HepG2 (cell line): Measurements from ENCODE around the gene CBL. TPM values are rescaled to one million over a fixed set of nuclear protein-coding genes. Genes with fewer than 3 reads are reported as not detected.

ENCODE experiments used
- ATAC-seq: fragments of 200-7000 bp; cut with Tn5 transposase; 3 replicates; pipeline ENCODE4 v1.9.1; 2020; ENCODE audit warnings: mild to moderate bottlenecking, moderate library complexity
- BruUV-seq: library from RNA; stranded (reverse); fragments of 400-500 nt; replicated peaks from 2 replicates; lab custom pipeline; 2021; lab: Mats Ljungman, UMichigan
- CTCF ChIA-PET: fragments of 300-600 bp; formaldehyde crosslinking; extraction: SDS; loops from one replicate; lab custom pipeline; 2021; ENCODE audit warnings: low total read pairs, inconsistent platforms, low intra/inter-chr PET ratio; lab: Yijun Ruan, JAX
- POLR2A ChIA-PET: fragments of 350-600 bp; sonication (Branson Sonifier 250); formaldehyde crosslinking; loops from one replicate; lab custom pipeline; 2020; ENCODE audit warnings: antibody characterized with exemption, inconsistent platforms; lab: Yijun Ruan, JAX
- DNase-seq: peaks from one replicate; pipeline ENCODE4 v3.0.0-alpha.2; 2015; ENCODE audit warnings: low spot score
- FAIRE-seq: peaks from 3 replicates; lab custom pipeline; 2011; peaks lifted over from hg19 to GRCh38; lab: Jason Lieb, UNC
- H2AFZ ChIP-seq: one replicate; pipeline ENCODE4 v1.6.1; 2011; ENCODE audit warnings: low read length, inconsistent platforms
- H3K27ac ChIP-seq: fragments of 300-600 bp; 3 replicates; pipeline ENCODE4 v1.8.0; 2011; ENCODE audit warnings: mixed run types, mild to moderate bottlenecking, mixed read lengths, low read length, inconsistent platforms; ENCODE audit not compliant: insufficient read depth; ENCODE audit errors: extremely low read length
- H3K27me3 ChIP-seq, 2 experiments: fragments of 200-600 bp in 1 of 2; 2 replicates in 1 of 2; 3 replicates in 1 of 2; pipeline versions ENCODE4 v1.6.0 to v1.8.0; 2011; ENCODE audit warnings: low read length in 2 of 2, mild to moderate bottlenecking in 2 of 2, moderate library complexity in 2 of 2, inconsistent platforms in 1 of 2; ENCODE audit not compliant: insufficient read depth in 2 of 2, control insufficient read depth in 1 of 2
- H3K36me3 ChIP-seq, 2 experiments: fragments of 200-600 bp in 1 of 2; replicated peaks in 1 of 2; 2 replicates in 1 of 2; 3 replicates in 1 of 2; pipeline versions ENCODE4 v1.5.1 to v1.8.0; 2011; ENCODE audit warnings: low read length in 2 of 2, inconsistent platforms in 1 of 2; ENCODE audit not compliant: insufficient read depth in 2 of 2, control insufficient read depth in 1 of 2
- H3K4me1 ChIP-seq: 2 replicates; pipeline ENCODE4 v1.5.1; 2012; ENCODE audit warnings: low read length, inconsistent platforms; ENCODE audit not compliant: insufficient read depth
- H3K4me2 ChIP-seq: 2 replicates; pipeline ENCODE4 v1.6.0; 2011; ENCODE audit warnings: low read depth, low read length, inconsistent platforms
- H3K4me3 ChIP-seq, 3 experiments: fragments of 200-600 bp in 1 of 3; sonication (generic), shearing (Covaris generic) in 1 of 3; replicated peaks in 1 of 3; 2 replicates each; pipeline ENCODE4 v1.5.1; 2011 to 2016; ENCODE audit warnings: low read length in 3 of 3, inconsistent platforms in 2 of 3, low read depth in 2 of 3, mild to moderate bottlenecking in 2 of 3, control low read depth in 1 of 3, mixed read lengths in 1 of 3; ENCODE audit not compliant: insufficient read depth in 1 of 3
- H3K79me2 ChIP-seq: one replicate; pipeline ENCODE4 v1.6.1; 2011; ENCODE audit warnings: low read length, inconsistent platforms; ENCODE audit not compliant: insufficient read depth
- H3K9ac ChIP-seq: 2 replicates; pipeline ENCODE4 v1.6.0; 2011; ENCODE audit warnings: mild to moderate bottlenecking, low read depth, low read length, inconsistent platforms; ENCODE audit not compliant: insufficient read depth
- H3K9me3 ChIP-seq: 2 replicates; pipeline ENCODE4 v1.5.1; 2012; ENCODE audit warnings: mild to moderate bottlenecking, low read length
- H4K20me1 ChIP-seq: 2 replicates; pipeline ENCODE4 v1.6.0; 2011; ENCODE audit warnings: inconsistent platforms, mild to moderate bottlenecking, low read length, moderate library complexity; ENCODE audit not compliant: insufficient read depth
- ATF7 ChIP-seq, 2 experiments: fragments of 450-650 bp in 1 of 2; sonication (generic) in 1 of 2; formaldehyde crosslinking in 1 of 2; IDR thresholded peaks; 2 replicates each; pipeline versions ENCODE4 v1.4.0 to v1.6.1; 2016 to 2020; ENCODE audit warnings: antibody characterized with exemption in 1 of 2, mild to moderate bottlenecking in 1 of 2, missing genetic modification reagents in 1 of 2
- FOSL2 ChIP-seq: sonication (generic); formaldehyde crosslinking; IDR thresholded peaks from 2 replicates; pipeline ENCODE4 v1.4.0; 2020; ENCODE audit warnings: missing genetic modification reagents
- GABPB1 ChIP-seq: IDR thresholded peaks from 2 replicates; pipeline ENCODE4 v1.6.1; 2016; ENCODE audit warnings: mild to moderate bottlenecking, missing genetic modification reagents, moderate library complexity, missing compliant biosample characterization
- HCFC1 ChIP-seq: fragments of 150-350 bp; IDR thresholded peaks from 2 replicates; pipeline ENCODE4 v1.6.1; 2014; ENCODE audit warnings: low read depth, low read length
- HNRNPK ChIP-seq: fragments of 200-400 bp; formaldehyde crosslinking; IDR thresholded peaks from 2 replicates; pipeline ENCODE4 v1.6.1; 2018; ENCODE audit warnings: low read length, low read depth, moderate library complexity, mild to moderate bottlenecking; ENCODE audit not compliant: poor library complexity, severe bottlenecking
- RBFOX2 ChIP-seq: fragments of 200-400 bp; formaldehyde crosslinking; IDR thresholded peaks from 2 replicates; pipeline ENCODE4 v1.6.1; 2017; ENCODE audit warnings: low read depth, mild to moderate bottlenecking, low read length
- RXRB ChIP-seq: IDR thresholded peaks from 2 replicates; pipeline ENCODE4 v1.6.1; 2016; ENCODE audit warnings: borderline replicate concordance, missing genetic modification reagents, missing compliant biosample characterization
- ZC3H13 ChIP-seq: sonication (generic); formaldehyde crosslinking; IDR thresholded peaks from 2 replicates; pipeline ENCODE4 v1.8.1; 2023; ENCODE audit warnings: mild to moderate bottlenecking, missing genetic modification reagents, moderate library complexity
- ZFX ChIP-seq: sonication (generic); formaldehyde crosslinking; IDR thresholded peaks from 2 replicates; pipeline ENCODE4 v1.4.0; 2020; ENCODE audit warnings: mild to moderate bottlenecking, low read depth, missing genetic modification reagents, moderate library complexity
- ZFY ChIP-seq: sonication (generic); formaldehyde crosslinking; IDR thresholded peaks from 2 replicates; pipeline ENCODE4 v1.4.0; 2020; ENCODE audit warnings: missing genetic modification reagents
- ZMYM3 ChIP-seq: sonication (generic); formaldehyde crosslinking; IDR thresholded peaks from 2 replicates; pipeline ENCODE4 v1.5.1; 2020; ENCODE audit warnings: mild to moderate bottlenecking, missing genetic modification reagents
- ZNF605 ChIP-seq: sonication (generic); formaldehyde crosslinking; IDR thresholded peaks from 2 replicates; pipeline ENCODE4 v1.8.0; 2022; ENCODE audit warnings: mild to moderate bottlenecking, missing genetic modification reagents
- ZNF768 ChIP-seq: sonication (generic); formaldehyde crosslinking; IDR thresholded peaks from 2 replicates; pipeline ENCODE4 v1.4.0; 2020; ENCODE audit warnings: missing genetic modification reagents
- ZNF777 ChIP-seq: sonication (generic); formaldehyde crosslinking; IDR thresholded peaks from 2 replicates; pipeline ENCODE4 v1.4.0; 2020; ENCODE audit warnings: missing genetic modification reagents
- WGBS: methylation state at CpG from one replicate; pipeline ENCODE4 v1.1.6; 2017; ENCODE audit warnings: low lambda C conversion rate; 5-methylcytosine and 5-hydroxymethylcytosine counted together
- in situ Hi-C: cut with HindIII; loops from 2 replicates; pipeline ENCODE4 v1.10.0; 2017; ENCODE audit warnings: low pct_unique_long_range_greater_than_20kb; ENCODE audit not compliant: extremely low pct_ligation_motif_present
- intact Hi-C: fragments of 100-400 bp; cut with micrococcal nuclease; formaldehyde crosslinking; loops from one replicate; pipeline ENCODE4 v1.10.0; 2022; ENCODE audit not compliant: unreplicated experiment
- polyA plus RNA-seq, 8 experiments: library from polyadenylated mRNA; depleted of rRNA in 3 of 8; stranded (reverse) in 7 of 8; unstranded in 1 of 8; fragments of >200 nt; fragmentation: Illumina TruSeq in 4 of 8; extraction: Trizol in 4 of 8; gene quantifications; 2 replicates each; pipeline versions ENCODE4 v1.2.1 to v1.2.3, GENCODE V29; 2011 to 2016; ENCODE audit warnings: low read depth in 4 of 8, missing spikeins in 1 of 8, mixed read lengths in 1 of 8; ENCODE audit not compliant: insufficient read depth in 1 of 8
- total RNA-seq, 5 experiments: library from RNA; depleted of rRNA; stranded (reverse); fragments of >200 nt; fragmentation: Illumina TruSeq; extraction: Trizol; gene quantifications; 2 replicates each; pipeline ENCODE4 v1.2.3, GENCODE V29; 2016; ENCODE audit warnings: low read depth in 1 of 5
- TF ChIP-seq, protein P1 (sequence below): sonication (generic); formaldehyde crosslinking; IDR thresholded peaks from 2 replicates; pipeline ENCODE4 v1.5.0; 2020; ENCODE audit warnings: mild to moderate bottlenecking, missing genetic modification reagents, moderate library complexity
- TF ChIP-seq, protein P2 (sequence below): IDR thresholded peaks from 2 replicates; pipeline ENCODE4 v1.6.1; 2018; ENCODE audit warnings: missing genetic modification reagents
- TF ChIP-seq, protein P3 (sequence below): sonication (generic); formaldehyde crosslinking; IDR thresholded peaks from 2 replicates; pipeline ENCODE4 v1.4.0; 2020; ENCODE audit warnings: missing genetic modification reagents
- TF ChIP-seq, protein P4 (sequence below): sonication (generic); formaldehyde crosslinking; IDR thresholded peaks from 2 replicates; pipeline ENCODE4 v1.5.0; 2020; ENCODE audit warnings: missing genetic modification reagents

The CBL gene
- total and polyA plus RNA-seq, 2 of the 13 experiments (the other 11 are each of a cell fraction or from before 2014, with no cell fraction given) = 6.6 to 7.4 TPM

DNA sequence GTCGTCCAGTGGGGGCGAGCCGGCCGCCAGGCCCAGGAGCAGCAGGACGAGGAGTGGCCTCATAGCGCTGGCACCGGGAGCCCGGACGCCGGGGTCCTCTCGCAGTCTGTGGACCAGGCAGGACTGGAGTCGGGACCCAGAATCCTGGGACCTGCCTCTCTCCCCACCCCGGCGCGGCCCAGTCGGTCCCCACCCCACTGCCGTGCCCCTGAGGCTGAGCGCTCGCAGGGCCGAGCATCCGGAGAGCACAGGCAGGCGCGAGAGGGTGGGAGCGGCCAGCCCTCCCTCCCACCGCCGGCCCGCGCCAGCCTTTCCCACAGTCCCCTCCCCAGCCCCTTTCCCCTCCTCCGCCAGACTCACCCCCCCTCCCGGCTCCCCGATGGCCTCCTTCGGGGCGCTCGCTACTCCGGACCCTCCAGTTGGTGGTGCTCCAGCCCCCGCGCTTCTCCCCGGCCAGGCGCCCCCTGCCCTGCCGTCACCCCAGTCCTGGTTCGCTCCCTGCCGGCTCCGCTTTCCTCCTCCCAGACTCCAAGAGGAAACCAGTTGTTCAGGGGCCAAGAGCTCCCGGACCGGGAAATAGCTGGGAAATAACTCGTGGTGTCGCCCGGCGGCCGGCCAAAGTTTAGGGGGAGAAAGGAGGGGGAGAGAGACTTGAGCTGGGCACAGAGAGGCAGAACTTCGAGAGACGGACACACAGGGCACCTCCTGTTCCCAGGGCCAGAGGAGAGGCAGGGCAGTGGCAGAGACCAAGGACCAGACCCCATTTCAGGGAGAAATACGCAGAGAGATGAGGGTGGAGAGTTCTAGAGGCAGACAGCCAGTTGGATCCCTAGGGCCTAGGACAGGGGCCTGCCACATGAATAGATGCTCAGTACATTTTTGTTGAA, 134.4 kb downstream of the CBL start, which contains the start of gene C1QTNF5:
Gene C1QTNF5, minus strand, starts transcription at position 549 of the 887 bp plus-strand sequence. Its CDS starts 486 bp downstream, at position 63.
- BruUV-seq = no TSS peak
- FAIRE-seq (no peak), ATAC-seq (peak; percentile 32), DNase-seq (no peak)
- in situ Hi-C loops = no loop called here
- H3K79me2 ChIP-seq = peaks cover 14% of the 10 kb centered on the region
- H3K4me1 ChIP-seq = peaks cover 45% of the 10 kb centered on the region
- no peak within 1 kb of the TSS for H3K27ac ChIP-seq
- H3K27me3 ChIP-seq = peaks cover 2 to 48% of the 10 kb centered on the region in 2 experiments; a peak in 4 of 5 replicates
- peak within 1 kb of the TSS; percentile 84 for H3K4me2 ChIP-seq
- peaks cover 4% of the 10 kb centered on the region; the same call in 1 of the 2 replicates for H4K20me1 ChIP-seq
- intact Hi-C loops = no loop called here
- peaks cover 8 to 14% of the 10 kb centered on the region in 2 experiments; a peak in 4 of 5 replicates for H3K36me3 ChIP-seq
- no peaks in the 10 kb centered on the region for H3K9me3 ChIP-seq
- 4% methylated on average over 22 of the region's 53 CpGs for WGBS
- H2AFZ ChIP-seq = no peak within 1 kb of the TSS
- H3K9ac ChIP-seq = peak within 1 kb of the TSS; percentile 57
- H3K4me3 ChIP-seq = peak within 1 kb of the TSS; percentile 57 to 79 (median 62)
- CTCF ChIA-PET = interaction anchor here (1.0 to 1.6 kb wide), 3 partner anchors 30 to 36 kb away, joined by 3 to 12 read pairs (median 3); no protein-coding TSS in a partner anchor
- POLR2A ChIA-PET = interaction anchor here (0.6 to 3.2 kb wide), 8 partner anchors 10 to 219 kb away, joined by 3 to 31 read pairs (median 4); partner anchors contain the start of genes CBL, HINFP and USP2
- TF ChIP-seq GABPB1 (CRISPR knock-in tag) = peak; percentile 31; the same call in 1 of the 2 replicates
- TF ChIP-seq ZFX (CRISPR knock-in tag) = 0 out of 2 replicates have a peak, but pooled peaks have one; percentile 7
- peak; percentile 31; the same call in 1 of the 2 replicates for TF ChIP-seq ZMYM3 (CRISPR knock-in tag)
- TF ChIP-seq, protein P1, sequence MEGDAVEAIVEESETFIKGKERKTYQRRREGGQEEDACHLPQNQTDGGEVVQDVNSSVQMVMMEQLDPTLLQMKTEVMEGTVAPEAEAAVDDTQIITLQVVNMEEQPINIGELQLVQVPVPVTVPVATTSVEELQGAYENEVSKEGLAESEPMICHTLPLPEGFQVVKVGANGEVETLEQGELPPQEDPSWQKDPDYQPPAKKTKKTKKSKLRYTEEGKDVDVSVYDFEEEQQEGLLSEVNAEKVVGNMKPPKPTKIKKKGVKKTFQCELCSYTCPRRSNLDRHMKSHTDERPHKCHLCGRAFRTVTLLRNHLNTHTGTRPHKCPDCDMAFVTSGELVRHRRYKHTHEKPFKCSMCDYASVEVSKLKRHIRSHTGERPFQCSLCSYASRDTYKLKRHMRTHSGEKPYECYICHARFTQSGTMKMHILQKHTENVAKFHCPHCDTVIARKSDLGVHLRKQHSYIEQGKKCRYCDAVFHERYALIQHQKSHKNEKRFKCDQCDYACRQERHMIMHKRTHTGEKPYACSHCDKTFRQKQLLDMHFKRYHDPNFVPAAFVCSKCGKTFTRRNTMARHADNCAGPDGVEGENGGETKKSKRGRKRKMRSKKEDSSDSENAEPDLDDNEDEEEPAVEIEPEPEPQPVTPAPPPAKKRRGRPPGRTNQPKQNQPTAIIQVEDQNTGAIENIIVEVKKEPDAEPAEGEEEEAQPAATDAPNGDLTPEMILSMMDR (CRISPR knock-in tag) = 0 out of 2 replicates have a peak, but pooled peaks have one; percentile 33
- TF ChIP-seq RBFOX2 = peak; percentile 10; the same call in 1 of the 2 replicates
- peak; percentile 64 for TF ChIP-seq ZNF777 (CRISPR knock-in tag)
- TF ChIP-seq ZNF768 (CRISPR knock-in tag) = peak; percentile 96
- no peak for TF ChIP-seq ATF7 (IDR thresholded peaks at IDR 0.05)
- 0 out of 2 replicates have a peak, but pooled peaks have one; percentile 5 for TF ChIP-seq ATF7 (CRISPR knock-in tag; IDR thresholded peaks at IDR 0.05)
- no peak for TF ChIP-seq RXRB
- TF ChIP-seq ZC3H13 = 0 out of 2 replicates have a peak, but pooled peaks have one; percentile 3
- TF ChIP-seq, protein P2, sequence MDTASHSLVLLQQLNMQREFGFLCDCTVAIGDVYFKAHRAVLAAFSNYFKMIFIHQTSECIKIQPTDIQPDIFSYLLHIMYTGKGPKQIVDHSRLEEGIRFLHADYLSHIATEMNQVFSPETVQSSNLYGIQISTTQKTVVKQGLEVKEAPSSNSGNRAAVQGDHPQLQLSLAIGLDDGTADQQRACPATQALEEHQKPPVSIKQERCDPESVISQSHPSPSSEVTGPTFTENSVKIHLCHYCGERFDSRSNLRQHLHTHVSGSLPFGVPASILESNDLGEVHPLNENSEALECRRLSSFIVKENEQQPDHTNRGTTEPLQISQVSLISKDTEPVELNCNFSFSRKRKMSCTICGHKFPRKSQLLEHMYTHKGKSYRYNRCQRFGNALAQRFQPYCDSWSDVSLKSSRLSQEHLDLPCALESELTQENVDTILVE = 0 out of 2 replicates have a peak, but pooled peaks have one; percentile 6
- TF ChIP-seq, protein P3, sequence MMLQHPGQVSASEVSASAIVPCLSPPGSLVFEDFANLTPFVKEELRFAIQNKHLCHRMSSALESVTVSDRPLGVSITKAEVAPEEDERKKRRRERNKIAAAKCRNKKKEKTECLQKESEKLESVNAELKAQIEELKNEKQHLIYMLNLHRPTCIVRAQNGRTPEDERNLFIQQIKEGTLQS (CRISPR knock-in tag) = no peak
- peak; percentile 28; the same call in 1 of the 2 replicates for TF ChIP-seq ZNF605 (CRISPR knock-in tag)
- TF ChIP-seq HNRNPK = peak; percentile 87
- TF ChIP-seq, protein P4, sequence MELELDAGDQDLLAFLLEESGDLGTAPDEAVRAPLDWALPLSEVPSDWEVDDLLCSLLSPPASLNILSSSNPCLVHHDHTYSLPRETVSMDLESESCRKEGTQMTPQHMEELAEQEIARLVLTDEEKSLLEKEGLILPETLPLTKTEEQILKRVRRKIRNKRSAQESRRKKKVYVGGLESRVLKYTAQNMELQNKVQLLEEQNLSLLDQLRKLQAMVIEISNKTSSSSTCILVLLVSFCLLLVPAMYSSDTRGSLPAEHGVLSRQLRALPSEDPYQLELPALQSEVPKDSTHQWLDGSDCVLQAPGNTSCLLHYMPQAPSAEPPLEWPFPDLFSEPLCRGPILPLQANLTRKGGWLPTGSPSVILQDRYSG = 0 out of 2 replicates have a peak, but pooled peaks have one; percentile 7
- 0 out of 2 replicates have a peak, but pooled peaks have one; percentile 5 for TF ChIP-seq FOSL2
- 0 out of 2 replicates have a peak, but pooled peaks have one; percentile 44 for TF ChIP-seq ZFY (CRISPR knock-in tag)
- TF ChIP-seq HCFC1 = no peak
